SK-N-SH treated with all-trans-retinoic acid at 6 μM for 48 hours (cell line): Measurements from ENCODE around the gene GMIP.

Experiments used
- ATAC-seq: fragments of 200-7000 bp; cut with Tn5 transposase; 3 replicates; pipeline ENCODE4 v1.9.1; 2020; ENCODE audit warnings: mild to moderate bottlenecking, moderate library complexity
- ARNTL ChIP-seq: fragments of 450-650 bp; formaldehyde crosslinking; IDR thresholded peaks from 2 replicates; pipeline ENCODE4 v1.5.0; 2020; ENCODE audit warnings: low read depth, mild to moderate bottlenecking, moderate library complexity, borderline replicate concordance
- BACH2 ChIP-seq: fragments of 250-450 bp; sonication (Bioruptor Pico); IDR thresholded peaks from 2 replicates; pipeline ENCODE4 v1.9.0; 2021; ENCODE audit warnings: mild to moderate bottlenecking, borderline replicate concordance
- CSDC2 ChIP-seq: fragments of 250-450 bp; sonication (Bioruptor Pico); IDR thresholded peaks from 2 replicates; pipeline ENCODE4 v1.5.0; 2020; ENCODE audit warnings: mild to moderate bottlenecking, moderate library complexity
- ESRRG ChIP-seq: fragments of 250-450 bp; sonication (Bioruptor Pico); IDR thresholded peaks from 2 replicates; pipeline ENCODE4 v1.6.1; 2021; ENCODE audit warnings: mild to moderate bottlenecking
- GLIS3 ChIP-seq: fragments of 250-450 bp; sonication (Bioruptor Pico); IDR thresholded peaks from 2 replicates; pipeline ENCODE4 v1.5.0; 2020; ENCODE audit warnings: mild to moderate bottlenecking, moderate library complexity
- ISL1 ChIP-seq: fragments of 250-450 bp; sonication (Bioruptor Pico); IDR thresholded peaks from 2 replicates; pipeline ENCODE4 v2.1.2; 2022; ENCODE audit warnings: mild to moderate bottlenecking, moderate library complexity
- OSR1 ChIP-seq: fragments of 250-450 bp; sonication (Bioruptor Pico); IDR thresholded peaks from 2 replicates; pipeline ENCODE4 v1.8.0; 2022; ENCODE audit warnings: moderate library complexity, mild to moderate bottlenecking, inconsistent platforms
- PPARA ChIP-seq: fragments of 250-450 bp; sonication (Bioruptor Pico); IDR thresholded peaks from 2 replicates; pipeline ENCODE4 v1.5.0; 2020; ENCODE audit warnings: mild to moderate bottlenecking, borderline replicate concordance
- RARB ChIP-seq: fragments of 250-450 bp; sonication (Bioruptor Pico); IDR thresholded peaks from 2 replicates; pipeline ENCODE4 v1.8.0; 2021; ENCODE audit warnings: mild to moderate bottlenecking, moderate library complexity
- SNAI2 ChIP-seq: fragments of 250-450 bp; sonication (Bioruptor Pico); IDR thresholded peaks from 2 replicates; pipeline ENCODE4 v1.5.0; 2020; ENCODE audit warnings: mild to moderate bottlenecking, moderate library complexity
- TCF4 ChIP-seq: fragments of 250-450 bp; sonication (Bioruptor Pico); IDR thresholded peaks from 2 replicates; pipeline ENCODE4 v1.8.0; 2021; ENCODE audit warnings: mild to moderate bottlenecking, moderate library complexity, borderline replicate concordance
- TOX ChIP-seq: fragments of 250-450 bp; sonication (Bioruptor Pico); IDR thresholded peaks from 2 replicates; pipeline ENCODE4 v1.8.0; 2021; ENCODE audit warnings: mild to moderate bottlenecking, moderate library complexity, borderline replicate concordance
- ZC3H10 ChIP-seq: fragments of 250-450 bp; sonication (Bioruptor Pico); IDR thresholded peaks from 2 replicates; pipeline ENCODE4 v1.5.1; 2021; ENCODE audit warnings: mild to moderate bottlenecking, moderate library complexity
- ZFP3 ChIP-seq: fragments of 250-450 bp; sonication (Bioruptor Pico); IDR thresholded peaks from 2 replicates; pipeline ENCODE4 v1.5.0; 2020; ENCODE audit warnings: mild to moderate bottlenecking, moderate library complexity
- ZFP30 ChIP-seq: fragments of 450-650 bp; formaldehyde crosslinking; IDR thresholded peaks from 2 replicates; pipeline ENCODE4 v1.5.0; 2022; ENCODE audit warnings: mild to moderate bottlenecking, moderate library complexity
- ZNF565 ChIP-seq: fragments of 450-650 bp; formaldehyde crosslinking; conservative IDR thresholded peaks from 2 replicates; pipeline ENCODE4 v1.5.0; 2020; ENCODE audit warnings: low read depth, mild to moderate bottlenecking, moderate library complexity
- ZNF70 ChIP-seq: fragments of 450-650 bp; formaldehyde crosslinking; IDR thresholded peaks from 2 replicates; pipeline ENCODE4 v1.5.0; 2020; ENCODE audit warnings: mild to moderate bottlenecking, moderate library complexity
- TF ChIP-seq, protein P1 (sequence below): fragments of 250-450 bp; sonication (Bioruptor Pico); IDR thresholded peaks from 2 replicates; pipeline ENCODE4 v1.5.1; 2020; ENCODE audit warnings: low read depth, mild to moderate bottlenecking, moderate library complexity
- TF ChIP-seq, protein P2 (sequence below): fragments of 250-450 bp; sonication (Bioruptor Pico); IDR thresholded peaks from 2 replicates; pipeline ENCODE4 v1.8.0; 2021; ENCODE audit warnings: low read depth, mild to moderate bottlenecking, moderate library complexity, borderline replicate concordance
- TF ChIP-seq, protein P3 (sequence below): fragments of 250-450 bp; sonication (Bioruptor Pico); IDR thresholded peaks from 2 replicates; pipeline ENCODE4 v1.5.0; 2020; ENCODE audit warnings: mild to moderate bottlenecking, moderate library complexity
- TF ChIP-seq, protein P4 (sequence below): fragments of 250-450 bp; sonication (Bioruptor Pico); IDR thresholded peaks from 2 replicates; pipeline ENCODE4 v1.8.0; 2020; ENCODE audit warnings: mild to moderate bottlenecking, moderate library complexity, borderline replicate concordance

The GMIP gene

DNA sequence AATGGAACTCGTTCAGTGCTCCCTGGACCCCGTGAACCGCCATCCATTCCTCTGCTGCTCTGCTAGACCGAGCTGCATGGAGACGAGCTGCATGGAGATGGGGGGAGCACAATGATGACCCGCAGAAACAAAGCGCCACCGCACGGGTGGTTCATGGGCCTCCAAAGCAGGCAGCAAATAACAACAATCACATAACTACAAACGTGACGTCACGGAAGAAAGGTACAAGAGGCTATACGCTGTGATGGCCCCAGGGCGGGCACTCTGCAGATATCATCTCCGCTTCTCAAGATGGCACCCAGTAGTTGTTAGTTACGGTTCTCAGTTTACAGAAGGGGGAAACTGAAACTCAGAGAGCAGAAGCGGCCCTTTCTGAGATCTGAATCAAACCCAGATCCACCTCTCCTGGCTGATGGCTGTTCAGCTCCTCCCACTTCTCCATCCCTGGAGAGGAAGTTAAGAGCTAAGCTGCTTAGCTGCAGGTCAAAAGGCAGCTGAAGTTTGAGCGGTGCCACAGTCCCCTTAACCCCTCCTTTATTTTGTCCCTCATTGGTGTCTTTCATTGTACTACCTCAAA lies 18.3 kb upstream of the GMIP start:
- ATAC-seq: peak; percentile 3; the same call in 2 of the 3 replicates
- TF ChIP-seq RARB (CRISPR knock-in tag) (no peak), TCF4 (CRISPR knock-in tag) (no peak), GLIS3 (CRISPR knock-in tag) (no peak), ZFP3 (CRISPR knock-in tag) (no peak), SNAI2 (CRISPR knock-in tag) (no peak), ZC3H10 (CRISPR knock-in tag) (no peak), ZFP30 (no peak), BACH2 (CRISPR knock-in tag) (no peak), TOX (CRISPR knock-in tag) (no peak), ZNF70 (no peak), ARNTL (no peak), ISL1 (no peak), ESRRG (no peak), CSDC2 (no peak)
- TF ChIP-seq, protein P1, sequence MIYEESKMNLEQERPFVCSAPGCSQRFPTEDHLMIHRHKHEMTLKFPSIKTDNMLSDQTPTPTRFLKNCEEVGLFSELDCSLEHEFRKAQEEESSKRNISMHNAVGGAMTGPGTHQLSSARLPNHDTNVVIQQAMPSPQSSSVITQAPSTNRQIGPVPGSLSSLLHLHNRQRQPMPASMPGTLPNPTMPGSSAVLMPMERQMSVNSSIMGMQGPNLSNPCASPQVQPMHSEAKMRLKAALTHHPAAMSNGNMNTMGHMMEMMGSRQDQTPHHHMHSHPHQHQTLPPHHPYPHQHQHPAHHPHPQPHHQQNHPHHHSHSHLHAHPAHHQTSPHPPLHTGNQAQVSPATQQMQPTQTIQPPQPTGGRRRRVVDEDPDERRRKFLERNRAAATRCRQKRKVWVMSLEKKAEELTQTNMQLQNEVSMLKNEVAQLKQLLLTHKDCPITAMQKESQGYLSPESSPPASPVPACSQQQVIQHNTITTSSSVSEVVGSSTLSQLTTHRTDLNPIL (CRISPR knock-in tag): no peak
- TF ChIP-seq, protein P2, sequence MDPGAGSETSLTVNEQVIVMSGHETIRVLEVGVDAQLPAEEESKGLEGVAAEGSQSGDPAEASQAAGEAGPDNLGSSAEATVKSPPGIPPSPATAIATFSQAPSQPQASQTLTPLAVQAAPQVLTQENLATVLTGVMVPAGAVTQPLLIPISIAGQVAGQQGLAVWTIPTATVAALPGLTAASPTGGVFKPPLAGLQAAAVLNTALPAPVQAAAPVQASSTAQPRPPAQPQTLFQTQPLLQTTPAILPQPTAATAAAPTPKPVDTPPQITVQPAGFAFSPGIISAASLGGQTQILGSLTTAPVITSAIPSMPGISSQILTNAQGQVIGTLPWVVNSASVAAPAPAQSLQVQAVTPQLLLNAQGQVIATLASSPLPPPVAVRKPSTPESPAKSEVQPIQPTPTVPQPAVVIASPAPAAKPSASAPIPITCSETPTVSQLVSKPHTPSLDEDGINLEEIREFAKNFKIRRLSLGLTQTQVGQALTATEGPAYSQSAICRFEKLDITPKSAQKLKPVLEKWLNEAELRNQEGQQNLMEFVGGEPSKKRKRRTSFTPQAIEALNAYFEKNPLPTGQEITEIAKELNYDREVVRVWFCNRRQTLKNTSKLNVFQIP (CRISPR knock-in tag): no peak

DNA sequence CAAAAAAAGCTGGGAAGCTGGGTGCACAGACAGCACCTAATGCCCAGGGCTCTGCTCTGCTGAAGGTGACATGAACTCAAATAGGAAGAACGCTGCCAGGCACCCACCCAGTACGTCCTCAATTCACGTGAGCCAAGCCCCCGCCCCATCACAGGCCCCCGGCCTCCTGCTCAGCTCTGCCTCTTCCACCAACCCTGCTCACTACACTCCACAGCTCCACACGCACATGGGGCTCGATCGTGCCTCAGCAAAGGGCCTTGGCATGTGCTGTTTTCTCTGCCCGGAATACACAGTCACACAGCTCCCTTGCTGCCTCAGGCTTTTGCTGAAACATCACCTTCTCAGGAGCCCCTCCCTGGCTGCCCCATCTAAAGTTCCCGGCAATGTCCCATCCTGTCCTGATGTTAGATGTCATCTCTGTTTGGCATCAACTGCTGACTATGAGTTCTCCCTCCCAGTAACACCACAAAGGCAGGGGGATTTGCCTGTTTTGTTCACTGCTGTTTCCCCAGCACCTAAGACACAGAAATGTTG lies 17.8 kb upstream of the GMIP start:
- TF ChIP-seq, protein P3, sequence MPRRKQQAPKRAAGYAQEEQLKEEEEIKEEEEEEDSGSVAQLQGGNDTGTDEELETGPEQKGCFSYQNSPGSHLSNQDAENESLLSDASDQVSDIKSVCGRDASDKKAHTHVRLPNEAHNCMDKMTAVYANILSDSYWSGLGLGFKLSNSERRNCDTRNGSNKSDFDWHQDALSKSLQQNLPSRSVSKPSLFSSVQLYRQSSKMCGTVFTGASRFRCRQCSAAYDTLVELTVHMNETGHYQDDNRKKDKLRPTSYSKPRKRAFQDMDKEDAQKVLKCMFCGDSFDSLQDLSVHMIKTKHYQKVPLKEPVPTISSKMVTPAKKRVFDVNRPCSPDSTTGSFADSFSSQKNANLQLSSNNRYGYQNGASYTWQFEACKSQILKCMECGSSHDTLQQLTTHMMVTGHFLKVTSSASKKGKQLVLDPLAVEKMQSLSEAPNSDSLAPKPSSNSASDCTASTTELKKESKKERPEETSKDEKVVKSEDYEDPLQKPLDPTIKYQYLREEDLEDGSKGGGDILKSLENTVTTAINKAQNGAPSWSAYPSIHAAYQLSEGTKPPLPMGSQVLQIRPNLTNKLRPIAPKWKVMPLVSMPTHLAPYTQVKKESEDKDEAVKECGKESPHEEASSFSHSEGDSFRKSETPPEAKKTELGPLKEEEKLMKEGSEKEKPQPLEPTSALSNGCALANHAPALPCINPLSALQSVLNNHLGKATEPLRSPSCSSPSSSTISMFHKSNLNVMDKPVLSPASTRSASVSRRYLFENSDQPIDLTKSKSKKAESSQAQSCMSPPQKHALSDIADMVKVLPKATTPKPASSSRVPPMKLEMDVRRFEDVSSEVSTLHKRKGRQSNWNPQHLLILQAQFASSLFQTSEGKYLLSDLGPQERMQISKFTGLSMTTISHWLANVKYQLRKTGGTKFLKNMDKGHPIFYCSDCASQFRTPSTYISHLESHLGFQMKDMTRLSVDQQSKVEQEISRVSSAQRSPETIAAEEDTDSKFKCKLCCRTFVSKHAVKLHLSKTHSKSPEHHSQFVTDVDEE: no peak
- no peak for TF ChIP-seq SNAI2 (CRISPR knock-in tag)
- TF ChIP-seq, protein P4, sequence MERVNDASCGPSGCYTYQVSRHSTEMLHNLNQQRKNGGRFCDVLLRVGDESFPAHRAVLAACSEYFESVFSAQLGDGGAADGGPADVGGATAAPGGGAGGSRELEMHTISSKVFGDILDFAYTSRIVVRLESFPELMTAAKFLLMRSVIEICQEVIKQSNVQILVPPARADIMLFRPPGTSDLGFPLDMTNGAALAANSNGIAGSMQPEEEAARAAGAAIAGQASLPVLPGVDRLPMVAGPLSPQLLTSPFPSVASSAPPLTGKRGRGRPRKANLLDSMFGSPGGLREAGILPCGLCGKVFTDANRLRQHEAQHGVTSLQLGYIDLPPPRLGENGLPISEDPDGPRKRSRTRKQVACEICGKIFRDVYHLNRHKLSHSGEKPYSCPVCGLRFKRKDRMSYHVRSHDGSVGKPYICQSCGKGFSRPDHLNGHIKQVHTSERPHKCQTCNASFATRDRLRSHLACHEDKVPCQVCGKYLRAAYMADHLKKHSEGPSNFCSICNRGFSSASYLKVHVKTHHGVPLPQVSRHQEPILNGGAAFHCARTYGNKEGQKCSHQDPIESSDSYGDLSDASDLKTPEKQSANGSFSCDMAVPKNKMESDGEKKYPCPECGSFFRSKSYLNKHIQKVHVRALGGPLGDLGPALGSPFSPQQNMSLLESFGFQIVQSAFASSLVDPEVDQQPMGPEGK (CRISPR knock-in tag): no peak
- TF ChIP-seq ZFP30: no peak
- no peak for TF ChIP-seq ISL1
- no peak for TF ChIP-seq ZNF565
- no peak for TF ChIP-seq ZNF70
- TF ChIP-seq BACH2 (CRISPR knock-in tag): no peak
- TF ChIP-seq ZC3H10 (CRISPR knock-in tag): no peak
- no peak for TF ChIP-seq TOX (CRISPR knock-in tag)
- no peak for TF ChIP-seq PPARA (CRISPR knock-in tag)
- TF ChIP-seq ESRRG: no peak
- no peak for TF ChIP-seq OSR1 (CRISPR knock-in tag)
- TF ChIP-seq ZFP3 (CRISPR knock-in tag): no peak
- TF ChIP-seq, protein P2 (CRISPR knock-in tag): no peak
- no peak for TF ChIP-seq GLIS3 (CRISPR knock-in tag)
- TF ChIP-seq, all 23 proteins: peak for 0
- no peak for ATAC-seq
